Body of pancreas (tissue), 4 donors: ENCODE results near the gene HECA. TPM values are rescaled to one million over a fixed set of nuclear protein-coding genes. Genes with fewer than 3 reads are reported as not detected.
"Not testable (repeated sequence)": the region's sequence is repeated elsewhere in the genome, so short reads cannot be mapped to it uniquely, and the experiment has no call there.

Source experiments
- ATAC-seq: fragments of 150-250 bp; one replicate; pipeline ENCODE4 v1.9.1; 2016
- DNase-seq, 4 donors: peaks; one replicate each; pipeline ENCODE4 v3.0.0-alpha.2; 2019
- H3K27ac ChIP-seq, 4 donors: fragments of 200-600 bp; sonication (generic); 1 replicate in 3 of 4; 2 replicates in 1 of 4; pipeline versions ENCODE4 v1.5.1 to v1.6.1; 2016 to 2019; ENCODE audit warnings: mild to moderate bottlenecking in 1 of 4, mixed read lengths in 1 of 4, moderate library complexity in 1 of 4
- H3K27me3 ChIP-seq, 2 donors: fragments of 200-600 bp; sonication (generic); one replicate each; pipeline ENCODE4 v1.6.0; 2016; ENCODE audit warnings: mild to moderate bottlenecking in 1 of 2
- H3K36me3 ChIP-seq, 2 donors: fragments of 200-600 bp; sonication (generic); replicated peaks in 1 of 2; 2 replicates each; pipeline ENCODE4 v1.5.1; 2016; ENCODE audit warnings: low read depth in 2 of 2; ENCODE audit not compliant: insufficient read depth in 1 of 2
- H3K4me1 ChIP-seq: fragments of 200-600 bp; sonication (generic); one replicate; pipeline ENCODE4 v1.6.0; 2016
- H3K4me3 ChIP-seq, 2 donors: fragments of 200-600 bp; sonication (generic); 1 replicate in 1 of 2; 2 replicates in 1 of 2; pipeline ENCODE4 v1.5.1; 2016 to 2019
- H3K9me3 ChIP-seq, 3 donors: fragments of 200-600 bp; sonication (generic); 1 replicate in 2 of 3; 2 replicates in 1 of 3; pipeline ENCODE4 v1.5.1; 2016
- CTCF ChIP-seq, 7 experiments: fragments of 450-650 bp in 4 of 7; fragments of 200-600 bp in 3 of 7; sonication (generic) in 3 of 7; IDR thresholded peaks; one replicate each; pipeline ENCODE4 v1.5.1; 2016 to 2019; ENCODE audit warnings: antibody characterized with exemption in 7 of 7
- POLR2A ChIP-seq, 3 donors: fragments of 450-650 bp; IDR thresholded peaks; one replicate each; pipeline ENCODE4 v1.6.1; 2016; ENCODE audit warnings: antibody characterized with exemption in 3 of 3, mild to moderate bottlenecking in 2 of 3
- WGBS, 2 donors: methylation state at CpG; one replicate each; pipeline ENCODE4 v1.1.5; 2017; 5-methylcytosine and 5-hydroxymethylcytosine counted together
- intact Hi-C: fragments of 100-400 bp; cut with DNase I; formaldehyde crosslinking; loops from one replicate; pipeline ENCODE4 v1.15.1; 2023
- total RNA-seq, 2 donors: library from RNA; depleted of rRNA; stranded (reverse); fragments of >200 nt; gene quantifications; one replicate each; pipeline ENCODE4 v1.1.0, GENCODE V29; 2016

The HECA gene
- total RNA-seq, 2 donors from 2014 or later: 14.2 to 16.1 TPM

DNA sequence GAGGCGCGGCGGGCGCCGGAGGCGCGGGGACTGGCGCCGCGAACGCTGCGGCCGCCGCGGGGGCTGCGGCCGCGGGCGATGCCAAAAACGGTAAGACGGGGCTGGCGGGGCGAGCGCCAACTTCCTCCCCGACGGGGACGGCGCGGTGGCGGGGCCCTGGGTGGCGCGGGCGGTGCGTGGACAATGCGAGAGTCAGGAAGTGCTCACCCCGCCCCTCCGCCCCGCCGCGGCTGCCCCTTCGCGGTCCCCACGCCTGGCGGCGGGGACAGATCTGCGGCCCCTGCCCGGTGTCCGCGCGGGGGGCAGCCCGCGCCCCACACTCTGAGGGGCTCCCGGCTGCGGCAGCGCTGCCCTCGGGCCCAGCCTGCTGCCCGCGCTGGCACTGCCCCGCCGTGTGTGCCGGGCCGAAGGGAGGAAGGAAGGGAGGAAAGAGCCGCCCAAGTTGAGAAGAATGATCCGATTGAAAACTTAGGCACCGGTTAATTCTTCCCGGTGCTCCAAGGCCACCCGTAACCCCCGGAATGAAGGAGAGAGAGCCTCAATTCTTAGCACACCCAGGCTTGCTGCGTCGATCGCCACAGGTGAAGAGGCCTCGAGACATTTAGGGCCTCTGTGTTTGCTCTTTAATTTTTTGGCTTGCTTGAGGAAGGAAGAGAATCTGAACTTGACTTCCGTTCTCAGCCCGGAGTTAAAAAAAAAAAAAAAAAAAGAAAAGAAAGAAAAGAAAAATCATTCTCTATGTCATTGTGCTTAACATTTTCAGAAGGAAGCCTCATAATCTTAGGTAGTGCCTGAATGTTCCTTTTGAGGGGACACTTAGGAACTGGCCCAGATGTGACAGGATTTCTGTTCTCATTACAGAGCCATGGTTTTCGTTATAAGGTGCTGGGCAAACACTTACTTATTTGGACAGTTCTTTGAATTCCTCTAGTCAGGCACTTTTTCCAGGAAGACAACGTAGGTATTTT is 982 bp downstream of the HECA start:
- intact Hi-C loops: no loop called here
- no peaks in the 10 kb centered on the region for H3K27me3 ChIP-seq
- H3K27ac ChIP-seq: peak overlapping the region; percentile 26 to 95 (median 92)
- no peaks in the 10 kb centered on the region for H3K9me3 ChIP-seq
- peak; percentile 43 for ATAC-seq
- peak overlapping the region; percentile 64 to 79 for H3K4me3 ChIP-seq
- peak; percentile 55 to 68 (median 56) for DNase-seq
- no peaks in the 10 kb centered on the region for H3K36me3 ChIP-seq
- peaks cover 28% of the 10 kb centered on the region for H3K4me1 ChIP-seq
- WGBS, 2 donors: 1% methylated on average over 14 to 25 of the region's 76 CpGs
- TF ChIP-seq CTCF (IDR thresholded peaks at IDR 0.05): peak in 1 of 7 experiments; percentile 5
- TF ChIP-seq POLR2A (IDR thresholded peaks at IDR 0.05): peak; percentile 14 to 45 (median 25)

GRCh38 chr6:139137706-139138105 is 2.8 kb downstream of the HECA start:
- ATAC-seq (no peak), DNase-seq (no peak)
- Histone ChIP-seq H3K36me3 (no peaks in the 10 kb centered on the region), H3K4me3 (no peak overlapping the region), H3K27ac (no peak overlapping the region), H3K9me3 (no peaks in the 10 kb centered on the region), H3K27me3 (no peaks in the 10 kb centered on the region), H3K4me1 (peaks cover 28% of the 10 kb centered on the region)
- intact Hi-C loops: no loop called here
- WGBS, 2 donors: 80 to 88% methylated on average over 2 of the region's 2 CpGs
- no peak for TF ChIP-seq POLR2A (IDR thresholded peaks at IDR 0.05)
- TF ChIP-seq CTCF (IDR thresholded peaks at IDR 0.05): no peak

- ATAC-seq, H3K9me3 ChIP-seq, H3K27me3 ChIP-seq, DNase-seq, H3K36me3 ChIP-seq, H3K4me3 ChIP-seq, H3K27ac ChIP-seq, intact Hi-C loops: not testable (repeated sequence)
- 90 to 91% methylated on average over 12 of the region's 12 CpGs for WGBS, 2 donors
- peaks cover 20% of the 10 kb centered on the region for H3K4me1 ChIP-seq
Observed at GRCh38 chr6:139140854-139141253, 6.0 kb downstream of the HECA start.

- Histone ChIP-seq H3K9me3 (no peaks in the 10 kb centered on the region), H3K4me1 (peaks cover 9% of the 10 kb centered on the region), H3K36me3 (no peaks in the 10 kb centered on the region), H3K27me3 (no peaks in the 10 kb centered on the region), H3K27ac (no peak overlapping the region), H3K4me3 (no peak overlapping the region)
- WGBS, 2 donors: 88 to 93% methylated on average over 3 of the region's 3 CpGs
- intact Hi-C loops: no loop called here
- ATAC-seq: no peak
- no peak for DNase-seq
- TF ChIP-seq CTCF (IDR thresholded peaks at IDR 0.05): no peak
- no peak for TF ChIP-seq POLR2A (IDR thresholded peaks at IDR 0.05)
Observed at GRCh38 chr6:139142262-139142661, 7.4 kb downstream of the HECA start.

DNA sequence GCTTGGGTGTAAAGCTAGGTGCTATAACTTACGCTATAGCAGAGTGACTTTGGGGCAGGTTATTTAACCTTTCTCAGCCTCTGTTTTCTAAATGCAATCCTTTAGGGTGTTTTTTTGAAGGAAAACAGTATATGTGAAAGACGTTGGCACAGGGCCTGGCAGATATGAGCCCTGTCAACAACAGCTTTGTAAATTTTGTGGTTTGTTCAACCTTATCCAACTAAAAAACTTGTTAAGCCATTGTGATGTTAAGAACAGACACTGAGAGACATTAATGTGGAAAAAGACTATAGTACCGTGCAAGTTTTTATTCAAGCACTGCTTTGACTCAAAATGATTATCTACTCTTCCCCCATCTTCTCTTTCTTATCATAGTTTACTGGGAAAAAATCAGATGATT is 8.2 kb downstream of the HECA start:
- intact Hi-C loops: no loop called here
- no peak overlapping the region for H3K27ac ChIP-seq
- H3K27me3 ChIP-seq: no peaks in the 10 kb centered on the region
- 77 to 78% methylated on average over 3 of the region's 3 CpGs for WGBS, 2 donors
- DNase-seq: no peak
- no peak overlapping the region for H3K4me3 ChIP-seq
- TF ChIP-seq CTCF (IDR thresholded peaks at IDR 0.05) (no peak), POLR2A (IDR thresholded peaks at IDR 0.05) (no peak)
- H3K36me3 ChIP-seq: no peaks in the 10 kb centered on the region
- H3K9me3 ChIP-seq: no peaks in the 10 kb centered on the region
- H3K4me1 ChIP-seq: peaks cover 4% of the 10 kb centered on the region
- no peak for ATAC-seq
